NCI-H510A (cell line): ENCODE data around the gene KHSRP.
"Not testable (repeated sequence)": the region's sequence is repeated elsewhere in the genome, so short reads cannot be mapped to it uniquely, and the experiment has no call there.

ENCODE experiments used
- DNase-seq: peaks from one replicate; lab custom pipeline; 2025; lab: John Stamatoyannopoulos, UW

The KHSRP gene

GRCh38 chr19:6416658-6417405, 7.8 kb downstream of the KHSRP start:
- no peak for DNase-seq

GRCh38 chr19:6415591-6416190, 8.9 kb downstream of the KHSRP start:
- DNase-seq: no peak

GRCh38 chr19:6414793-6415590, 9.6 kb downstream of the KHSRP start:
- DNase-seq: no peak

GRCh38 chr19:6413721-6414643, 10.6 kb downstream of the KHSRP start:
- DNase-seq: no peak

- DNase-seq: no peak
Measured at GRCh38 chr19:6413291-6413690, 11.3 kb downstream of the KHSRP start.

- DNase-seq: no peak
Measured at GRCh38 chr19:6412447-6413091, 12.0 kb downstream of the KHSRP start.

GRCh38 chr19:6412061-6412446, 12.6 kb downstream of the KHSRP start:
- DNase-seq: no peak

- no peak for DNase-seq
Measured at GRCh38 chr19:6409346-6409745, 15.3 kb downstream of the KHSRP start.

- DNase-seq: no peak
Measured at GRCh38 chr19:6406401-6406800, 18.2 kb downstream of the KHSRP start.

GRCh38 chr19:6402837-6403608, 21.6 kb downstream of the KHSRP start:
- DNase-seq: no peak

GRCh38 chr19:6402058-6402457, 22.6 kb downstream of the KHSRP start:
- no peak for DNase-seq

GRCh38 chr19:6400062-6400944, 24.3 kb downstream of the KHSRP start:
- DNase-seq: not testable (repeated sequence)

GRCh38 chr19:6396305-6396704, 28.3 kb downstream of the KHSRP start:
- no peak for DNase-seq

GRCh38 chr19:6394831-6395230, 29.8 kb downstream of the KHSRP start:
- no peak for DNase-seq

- no peak for DNase-seq
Measured at GRCh38 chr19:6393983-6394412, 30.6 kb downstream of the KHSRP start.

- peak; percentile 87 for DNase-seq
Measured at GRCh38 chr19:6393074-6393982, 31.3 kb downstream of the KHSRP start, which contains the start of gene GTF2F1. Gene GTF2F1, minus strand, starts transcription at chr19:6393164. Its CDS starts 169 bp downstream, at chr19:6392995.

GRCh38 chr19:6392221-6393073, 32.2 kb downstream of the KHSRP start:
- no peak for DNase-seq
